GM19467 (cell line): Measurements from ENCODE around the gene POLDIP3.
"Not testable (repeated sequence)": the region's sequence is repeated elsewhere in the genome, so short reads cannot be mapped to it uniquely, and the experiment has no call there.

Source experiments
- ATAC-seq: cut with Tn5 transposase; IDR thresholded peaks from one replicate; pipeline ENCODE4 v1.9.1; 2021; ENCODE audit warnings: mild to moderate bottlenecking, moderate library complexity; ENCODE audit not compliant: unreplicated experiment

POLDIP3 gene

GRCh38 chr22:42620084-42620483, 5.4 kb upstream of the POLDIP3 start:
- ATAC-seq: no peak

GRCh38 chr22:42619261-42620063, 4.8 kb upstream of the POLDIP3 start:
- ATAC-seq: no peak

- no peak for ATAC-seq
Observed at GRCh38 chr22:42617155-42617983, 2.7 kb upstream of the POLDIP3 start.

DNA sequence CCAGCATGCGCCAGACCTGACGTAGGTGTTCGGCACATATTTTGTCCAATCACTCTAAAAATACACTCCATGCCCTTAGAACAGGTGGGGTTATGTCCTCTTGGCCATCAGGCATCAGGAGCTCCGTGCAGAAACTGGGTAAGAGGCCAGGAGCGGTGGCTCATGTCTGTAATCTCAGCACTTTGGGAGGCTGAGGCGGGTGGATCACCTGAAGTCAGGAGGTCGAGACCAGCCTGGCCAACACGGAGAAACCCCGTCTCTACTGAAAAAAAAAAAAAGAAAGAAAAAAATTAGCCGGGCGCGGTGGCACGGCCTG, 1.1 kb upstream of the POLDIP3 start:
- ATAC-seq: not testable (repeated sequence)

- peak; percentile 63 for ATAC-seq
Observed at GRCh38 chr22:42615092-42615859, 593 bp upstream of the POLDIP3 start.

GRCh38 chr22:42613872-42614301, 796 bp downstream of the POLDIP3 start:
- no peak for ATAC-seq

DNA sequence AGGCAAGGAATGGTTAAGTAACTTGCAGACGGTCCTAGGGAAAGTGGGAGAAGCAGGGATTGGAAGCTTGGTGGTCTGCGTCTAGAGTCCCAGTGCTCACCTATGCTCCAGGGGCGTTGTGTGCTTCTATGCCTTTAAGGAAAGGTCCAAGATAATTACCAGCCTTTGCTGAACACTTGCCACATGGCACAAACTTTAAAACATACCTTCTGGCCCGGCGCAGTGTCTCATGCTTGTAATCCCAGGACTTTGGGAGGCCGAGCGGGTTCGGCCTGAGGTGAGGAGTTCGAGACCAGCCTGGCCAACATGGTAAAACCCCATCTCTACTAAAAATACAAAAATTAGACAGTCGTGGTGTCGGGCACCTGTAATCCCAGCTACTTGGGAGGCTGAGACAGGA, 2.3 kb downstream of the POLDIP3 start:
- no peak for ATAC-seq

- no peak for ATAC-seq
Observed at GRCh38 chr22:42611051-42611450, 3.6 kb downstream of the POLDIP3 start.

DNA sequence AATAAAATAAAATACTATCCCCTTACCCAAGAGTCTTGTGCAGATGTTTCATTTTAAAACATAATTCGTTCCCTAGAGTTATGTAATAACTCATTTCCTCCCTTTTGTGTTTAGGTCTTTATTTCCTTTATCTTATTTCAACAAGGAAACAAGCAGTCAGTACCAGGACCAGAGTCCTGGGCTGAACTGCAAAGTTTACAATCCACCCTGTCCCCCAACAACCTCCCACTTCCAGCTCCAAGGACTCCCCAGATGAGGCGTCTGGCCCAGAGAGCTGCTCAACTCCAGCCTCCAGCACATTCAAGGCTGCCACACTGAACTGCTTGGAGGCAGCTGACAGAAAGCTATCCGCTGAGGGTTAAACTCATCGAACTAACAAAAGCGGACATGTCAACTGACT, 4.5 kb downstream of the POLDIP3 start:
- ATAC-seq: no peak

DNA sequence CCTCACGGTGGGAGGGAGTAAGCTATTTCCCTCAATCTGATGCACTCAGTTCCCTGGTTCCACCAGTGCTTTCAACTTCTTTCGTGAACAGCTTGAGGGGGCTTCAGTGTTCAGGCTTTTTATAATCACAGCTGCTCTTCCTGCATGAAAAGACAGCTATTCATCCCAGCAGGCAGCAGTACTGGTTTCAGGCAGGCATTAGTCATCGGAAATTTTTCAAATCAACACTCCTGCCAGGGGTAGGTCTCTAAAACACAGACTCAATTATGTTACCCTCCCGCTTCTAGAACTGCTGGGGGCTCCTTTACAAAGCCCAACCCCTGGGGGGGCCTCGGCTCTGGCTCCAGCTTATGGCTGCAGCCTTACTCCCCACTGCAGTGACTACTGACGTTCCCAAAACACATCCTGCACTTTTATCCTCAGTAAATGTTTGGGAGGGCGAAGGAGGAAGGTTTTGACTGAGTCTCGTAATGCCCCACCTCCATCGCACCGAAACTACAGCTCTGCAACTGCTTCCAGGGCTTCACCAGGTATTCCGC, 5.8 kb downstream of the POLDIP3 start:
- ATAC-seq: no peak

- ATAC-seq: no peak
Observed at GRCh38 chr22:42608136-42608822, 6.4 kb downstream of the POLDIP3 start.

GRCh38 chr22:42607641-42608040, 7.0 kb downstream of the POLDIP3 start:
- ATAC-seq: not testable (repeated sequence)

- no peak for ATAC-seq
Observed at GRCh38 chr22:42604403-42604802, 10.3 kb downstream of the POLDIP3 start.

DNA sequence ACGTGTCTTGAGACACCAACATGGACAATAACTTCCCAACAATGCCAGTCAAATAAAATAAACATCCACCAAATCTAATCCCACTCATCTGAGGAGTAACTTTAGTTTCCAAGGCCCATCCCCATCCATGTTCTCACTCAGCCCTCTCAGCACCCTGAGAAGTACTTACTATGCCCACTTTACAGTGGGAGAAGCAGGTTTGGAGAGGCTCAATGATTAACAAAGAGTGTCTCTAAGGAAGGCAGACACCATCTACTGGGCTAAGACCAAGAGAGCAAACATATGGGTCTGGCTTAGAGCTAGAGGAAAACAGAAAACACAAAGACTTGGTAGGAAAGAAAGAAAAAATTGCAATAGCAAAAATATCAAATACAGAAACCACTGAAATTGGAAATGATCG, 11.3 kb downstream of the POLDIP3 start:
- no peak for ATAC-seq

GRCh38 chr22:42602470-42602869, 12.2 kb downstream of the POLDIP3 start:
- ATAC-seq: no peak

DNA sequence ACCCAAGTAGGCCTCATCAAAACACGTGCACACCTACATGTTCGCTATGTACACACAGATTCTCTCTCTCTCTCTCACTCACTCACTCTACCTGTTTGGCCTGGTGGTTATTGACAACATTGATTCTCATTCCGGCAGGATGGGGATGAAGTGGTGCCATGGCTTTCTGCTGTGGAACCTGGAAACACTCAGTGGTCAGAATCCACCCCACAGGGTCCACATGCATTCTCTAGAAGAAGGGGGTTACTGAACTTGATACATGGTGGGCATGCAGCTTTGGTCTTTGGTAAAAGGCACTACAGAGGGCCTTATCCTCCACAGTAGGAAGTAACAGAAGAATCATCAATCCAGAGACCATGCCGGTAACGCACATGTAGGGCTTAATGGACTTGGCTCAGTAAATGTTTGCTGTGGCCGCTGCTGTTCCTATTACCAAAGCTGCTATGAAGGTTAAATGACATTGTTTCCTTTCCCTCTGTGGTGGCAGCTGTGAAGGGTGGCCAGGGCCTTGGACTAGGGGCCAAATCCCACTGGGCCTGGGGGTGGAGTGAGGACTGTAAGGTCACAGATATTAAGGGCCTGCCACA, 12.7 kb downstream of the POLDIP3 start:
- ATAC-seq: no peak

DNA sequence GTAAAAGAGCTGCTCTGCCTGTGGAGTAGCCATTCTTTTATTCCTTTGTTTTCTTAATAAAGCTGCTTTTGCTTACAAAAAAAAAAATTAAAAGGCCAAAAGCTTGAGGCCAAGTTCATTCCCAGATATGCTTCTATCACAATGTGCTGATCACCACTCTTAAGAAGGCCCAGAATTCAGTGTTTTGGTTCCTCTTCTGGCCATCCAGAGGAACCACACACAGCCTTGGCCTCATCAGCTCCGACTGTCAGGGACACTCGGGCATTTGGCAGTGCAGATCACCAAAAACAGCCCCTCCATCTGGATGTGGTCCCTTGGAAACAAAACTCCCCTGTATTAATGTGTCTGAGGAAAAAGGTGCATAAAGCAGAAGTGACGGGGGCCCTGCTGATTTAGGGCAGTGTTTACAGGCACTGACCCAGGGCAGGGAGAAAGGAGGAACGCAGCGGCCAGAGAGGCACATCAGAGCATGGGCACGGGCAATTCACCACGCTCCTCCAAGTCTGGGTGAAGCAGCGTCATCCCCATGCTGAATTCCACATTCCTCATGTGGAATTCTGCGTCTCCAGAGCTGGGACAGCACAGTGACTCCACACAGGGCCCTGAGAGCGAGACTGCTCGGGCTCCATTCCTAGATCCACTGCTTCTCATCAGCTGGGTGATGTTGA, 17.7 kb downstream of the POLDIP3 start:
- no peak for ATAC-seq

DNA sequence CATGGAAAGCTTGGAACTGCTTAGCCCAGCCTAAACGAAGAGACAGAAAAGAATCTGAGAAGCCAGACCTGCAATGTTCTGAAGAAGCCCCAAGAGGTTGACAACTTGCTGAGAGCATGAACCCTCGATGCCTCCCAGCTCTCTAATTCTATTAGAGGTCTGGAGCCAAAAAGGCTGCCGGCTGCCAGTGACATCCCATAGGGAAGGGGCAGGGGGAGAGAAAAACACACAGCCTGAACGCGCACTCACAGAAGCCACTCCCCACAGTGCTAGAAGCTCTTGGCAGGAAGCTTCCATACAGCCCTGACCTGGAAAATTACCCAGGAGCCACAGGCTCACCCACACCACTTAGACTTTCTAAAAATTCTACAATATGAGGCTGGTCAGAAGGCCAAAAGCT, 18.3 kb downstream of the POLDIP3 start:
- no peak for ATAC-seq

- no peak for ATAC-seq
Observed at GRCh38 chr22:42595434-42595833, 19.2 kb downstream of the POLDIP3 start.

- ATAC-seq: no peak
Observed at GRCh38 chr22:42591987-42592386, 22.7 kb downstream of the POLDIP3 start.
